ENCODE data around the gene ARHGAP40.

The ARHGAP40 gene

GRCh38 chr20:38589967-38590675 is 11.5 kb upstream of the ARHGAP40 start (continued):
- TF ChIP-seq OSR1 (CRISPR knock-in tag; IDR thresholded peaks at IDR 0.05), result no peak
- no peak for TF ChIP-seq RARB (CRISPR knock-in tag; IDR thresholded peaks at IDR 0.05)
- no peak for TF ChIP-seq CSRNP3 (CRISPR knock-in tag; IDR thresholded peaks at IDR 0.05)

- ATAC-seq, result peak; percentile 59
- TF ChIP-seq TCF4 (CRISPR knock-in tag; IDR thresholded peaks at IDR 0.05; ENCODE audit: borderline replicate concordance) (no peak), OSR1 (CRISPR knock-in tag; IDR thresholded peaks at IDR 0.05) (no peak), ZC3H10 (CRISPR knock-in tag; IDR thresholded peaks at IDR 0.05) (no peak), ESRRG (CRISPR knock-in tag; IDR thresholded peaks at IDR 0.05) (no peak), ZFP30 (CRISPR knock-in tag; IDR thresholded peaks at IDR 0.05) (no peak), RARB (CRISPR knock-in tag; IDR thresholded peaks at IDR 0.05) (no peak), TOX (CRISPR knock-in tag; IDR thresholded peaks at IDR 0.05; ENCODE audit: borderline replicate concordance) (no peak), PPARA (CRISPR knock-in tag; IDR thresholded peaks at IDR 0.05; ENCODE audit: borderline replicate concordance) (no peak)
Observed at GRCh38 chr20:38590676-38591473, 10.7 kb upstream of the ARHGAP40 start.

- no peak for ATAC-seq
- no peak for TF ChIP-seq ZFP30 (CRISPR knock-in tag; IDR thresholded peaks at IDR 0.05)
- TF ChIP-seq TSHZ2 (CRISPR knock-in tag; IDR thresholded peaks at IDR 0.05), result no peak
- TF ChIP-seq CSRNP3 (CRISPR knock-in tag; IDR thresholded peaks at IDR 0.05), result no peak
- no peak for TF ChIP-seq ESRRG (CRISPR knock-in tag; IDR thresholded peaks at IDR 0.05)
- TF ChIP-seq ZNF565 (CRISPR knock-in tag; conservative IDR thresholded peaks at IDR 0.05; ENCODE audit: low read depth), result no peak
- TF ChIP-seq SNAI2 (CRISPR knock-in tag; IDR thresholded peaks at IDR 0.05), result no peak
- TF ChIP-seq ISL1 (CRISPR knock-in tag; IDR thresholded peaks at IDR 0.05), result no peak
- TF ChIP-seq ZC3H10 (CRISPR knock-in tag; IDR thresholded peaks at IDR 0.05), result no peak
- no peak for TF ChIP-seq TOX (CRISPR knock-in tag; IDR thresholded peaks at IDR 0.05; ENCODE audit: borderline replicate concordance)
- TF ChIP-seq PATZ1 (CRISPR knock-in tag; IDR thresholded peaks at IDR 0.05; ENCODE audit: borderline replicate concordance), result no peak
- TF ChIP-seq GLIS3 (CRISPR knock-in tag; IDR thresholded peaks at IDR 0.05), result no peak
- TF ChIP-seq ZNF8 (CRISPR knock-in tag; IDR thresholded peaks at IDR 0.05), result no peak
- no peak for TF ChIP-seq ARNTL (CRISPR knock-in tag; IDR thresholded peaks at IDR 0.05; ENCODE audit: borderline replicate concordance, low read depth)
- no peak for TF ChIP-seq PPARA (CRISPR knock-in tag; IDR thresholded peaks at IDR 0.05; ENCODE audit: borderline replicate concordance)
- no peak for TF ChIP-seq CREB5 (CRISPR knock-in tag; IDR thresholded peaks at IDR 0.05; ENCODE audit: low read depth)
Observed at GRCh38 chr20:38591474-38592410, 9.9 kb upstream of the ARHGAP40 start.
